Measurements from ENCODE around the gene PEX5L. TPM values are rescaled to one million over a fixed set of nuclear protein-coding genes. Genes with fewer than 3 reads are reported as not detected.

PEX5L gene
- total and polyA plus RNA-seq, 10 of the 15 experiments (the other 5 are each of a cell fraction or from before 2014, with no cell fraction given) = 0.11 to 17.0 (median 0.50) TPM

DNA sequence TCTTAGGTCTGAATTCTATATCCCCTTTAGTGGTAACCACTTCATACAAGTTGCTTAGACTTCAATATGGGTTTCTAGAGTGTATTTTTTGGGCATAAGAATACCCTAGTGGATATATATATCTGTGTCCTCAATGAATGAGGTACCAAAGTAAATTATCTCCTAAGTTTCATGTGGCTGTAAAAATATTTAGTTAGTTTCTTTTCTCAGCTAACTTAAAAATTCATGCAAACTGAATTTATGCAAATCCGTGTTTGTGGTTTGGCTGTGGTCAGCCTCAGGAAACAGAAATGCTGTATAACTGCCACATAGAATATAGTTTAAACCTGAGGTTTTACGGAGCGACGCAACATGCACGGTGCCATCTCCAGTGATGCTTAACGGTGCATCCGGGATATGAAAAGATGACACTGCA lies 80.3 kb downstream of the PEX5L start (continued):
- no peak for TF ChIP-seq ZBTB33 (IDR thresholded peaks at IDR 0.05)
- peak; percentile 74 for TF ChIP-seq CREB1 (IDR thresholded peaks at IDR 0.05; ENCODE audit: low read depth)
- no peak; the same call in 1 of the 2 replicates for TF ChIP-seq PML (IDR thresholded peaks at IDR 0.05; ENCODE audit: low read length)
- no peak for TF ChIP-seq STAT3 (IDR thresholded peaks at IDR 0.05; ENCODE audit: low read depth, low read length)
- no peak for TF ChIP-seq KDM1A (IDR thresholded peaks at IDR 0.05; ENCODE audit: borderline replicate concordance)
- TF ChIP-seq, protein P1, sequence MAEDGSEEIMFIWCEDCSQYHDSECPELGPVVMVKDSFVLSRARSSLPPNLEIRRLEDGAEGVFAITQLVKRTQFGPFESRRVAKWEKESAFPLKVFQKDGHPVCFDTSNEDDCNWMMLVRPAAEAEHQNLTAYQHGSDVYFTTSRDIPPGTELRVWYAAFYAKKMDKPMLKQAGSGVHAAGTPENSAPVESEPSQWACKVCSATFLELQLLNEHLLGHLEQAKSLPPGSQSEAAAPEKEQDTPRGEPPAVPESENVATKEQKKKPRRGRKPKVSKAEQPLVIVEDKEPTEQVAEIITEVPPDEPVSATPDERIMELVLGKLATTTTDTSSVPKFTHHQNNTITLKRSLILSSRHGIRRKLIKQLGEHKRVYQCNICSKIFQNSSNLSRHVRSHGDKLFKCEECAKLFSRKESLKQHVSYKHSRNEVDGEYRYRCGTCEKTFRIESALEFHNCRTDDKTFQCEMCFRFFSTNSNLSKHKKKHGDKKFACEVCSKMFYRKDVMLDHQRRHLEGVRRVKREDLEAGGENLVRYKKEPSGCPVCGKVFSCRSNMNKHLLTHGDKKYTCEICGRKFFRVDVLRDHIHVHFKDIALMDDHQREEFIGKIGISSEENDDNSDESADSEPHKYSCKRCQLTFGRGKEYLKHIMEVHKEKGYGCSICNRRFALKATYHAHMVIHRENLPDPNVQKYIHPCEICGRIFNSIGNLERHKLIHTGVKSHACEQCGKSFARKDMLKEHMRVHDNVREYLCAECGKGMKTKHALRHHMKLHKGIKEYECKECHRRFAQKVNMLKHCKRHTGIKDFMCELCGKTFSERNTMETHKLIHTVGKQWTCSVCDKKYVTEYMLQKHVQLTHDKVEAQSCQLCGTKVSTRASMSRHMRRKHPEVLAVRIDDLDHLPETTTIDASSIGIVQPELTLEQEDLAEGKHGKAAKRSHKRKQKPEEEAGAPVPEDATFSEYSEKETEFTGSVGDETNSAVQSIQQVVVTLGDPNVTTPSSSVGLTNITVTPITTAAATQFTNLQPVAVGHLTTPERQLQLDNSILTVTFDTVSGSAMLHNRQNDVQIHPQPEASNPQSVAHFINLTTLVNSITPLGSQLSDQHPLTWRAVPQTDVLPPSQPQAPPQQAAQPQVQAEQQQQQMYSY (CRISPR knock-in tag; IDR thresholded peaks at IDR 0.05) = no peak
- peak; percentile 89 to 98 for TF ChIP-seq EP300 (IDR thresholded peaks at IDR 0.05; ENCODE audit: borderline replicate concordance in 1 of 2, control insufficient read depth in 1 of 2, low read depth in 2 of 2, low read length in 2 of 2)
- TF ChIP-seq HDGF (IDR thresholded peaks at IDR 0.05) = no peak
- TF ChIP-seq, protein P2, sequence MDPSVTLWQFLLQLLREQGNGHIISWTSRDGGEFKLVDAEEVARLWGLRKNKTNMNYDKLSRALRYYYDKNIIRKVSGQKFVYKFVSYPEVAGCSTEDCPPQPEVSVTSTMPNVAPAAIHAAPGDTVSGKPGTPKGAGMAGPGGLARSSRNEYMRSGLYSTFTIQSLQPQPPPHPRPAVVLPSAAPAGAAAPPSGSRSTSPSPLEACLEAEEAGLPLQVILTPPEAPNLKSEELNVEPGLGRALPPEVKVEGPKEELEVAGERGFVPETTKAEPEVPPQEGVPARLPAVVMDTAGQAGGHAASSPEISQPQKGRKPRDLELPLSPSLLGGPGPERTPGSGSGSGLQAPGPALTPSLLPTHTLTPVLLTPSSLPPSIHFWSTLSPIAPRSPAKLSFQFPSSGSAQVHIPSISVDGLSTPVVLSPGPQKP (IDR thresholded peaks at IDR 0.05; ENCODE audit: low read depth, low read length) = no peak
- no peak for TF ChIP-seq RB1 (IDR thresholded peaks at IDR 0.05; ENCODE audit: borderline replicate concordance)
- TF ChIP-seq MLLT1 (IDR thresholded peaks at IDR 0.05) = peak; percentile 97
- peak in 1 of 2 experiments; percentile 81; a peak in 2 of 4 replicates for TF ChIP-seq ETV6 (conservative IDR thresholded peaks at IDR 0.05 in 1 of 2, IDR thresholded peaks at IDR 0.05 in 1 of 2; ENCODE audit: borderline replicate concordance in 1 of 2, low read depth in 1 of 2)
- peak; percentile 97 for TF ChIP-seq CBFB (IDR thresholded peaks at IDR 0.05; ENCODE audit: low read depth)
- TF ChIP-seq JUND (IDR thresholded peaks at IDR 0.05; ENCODE audit: low read depth, low read length) = no peak
- no peak for TF ChIP-seq YBX1 (IDR thresholded peaks at IDR 0.05)
- no peak for TF ChIP-seq SMAD1 (IDR thresholded peaks at IDR 0.05; ENCODE audit: low read depth, partially characterized antibody)
- TF ChIP-seq BHLHE40 (IDR thresholded peaks at IDR 0.05; ENCODE audit: borderline replicate concordance in 1 of 2, low read depth in 2 of 2, low read length in 1 of 2) = peak; percentile 79 to 89
- no peak for TF ChIP-seq STAT1 (conservative IDR thresholded peaks at IDR 0.05)
- TF ChIP-seq TCF7 (IDR thresholded peaks at IDR 0.05; ENCODE audit: borderline replicate concordance) = no peak
- TF ChIP-seq YY1 (IDR thresholded peaks at IDR 0.05; ENCODE audit: low read depth, low read length) = no peak
- TF ChIP-seq SP1 (IDR thresholded peaks at IDR 0.05; ENCODE audit: low read depth, low read length) = no peak
